OCI-LY3 (cell line): ENCODE measurements around the gene WDR20.

Experiments
- H2AFZ ChIP-seq: fragments of 200-600, 300-600 bp; shearing (Covaris generic); 2 replicates; pipeline ENCODE4 v1.6.0; 2014; ENCODE audit warnings: antibody characterized with exemption, low read depth, low read length
- H3K27ac ChIP-seq: fragments of 200-600, 300-600 bp; sonication (generic); 2 replicates; pipeline ENCODE4 v1.5.1; 2014; ENCODE audit warnings: mild to moderate bottlenecking, low read length, moderate library complexity, mixed read lengths
- H3K27me3 ChIP-seq: fragments of 200-600, 300-600 bp; sonication (generic); 2 replicates; pipeline ENCODE4 v1.6.1; 2014; ENCODE audit warnings: low read depth, low read length, mixed read lengths
- H3K36me3 ChIP-seq: fragments of 200-600, 300-600 bp; sonication (generic); replicated peaks from 2 replicates; pipeline ENCODE3; 2014; ENCODE audit warnings: low read depth, low read length, mixed read lengths
- H3K4me1 ChIP-seq: fragments of 300-600, 200-600 bp; sonication (generic); 2 replicates; pipeline ENCODE4 v1.6.1; 2014; ENCODE audit warnings: low read length, mixed read lengths
- H3K4me2 ChIP-seq: fragments of 200-600, 300-600 bp; sonication (generic); 2 replicates; pipeline ENCODE4 v1.6.1; 2014; ENCODE audit warnings: low read length, mixed read lengths
- H3K4me3 ChIP-seq: fragments of 300-600, 200-600 bp; sonication (generic); 2 replicates; pipeline ENCODE4 v1.5.1; 2014; ENCODE audit warnings: antibody characterized with exemption, mild to moderate bottlenecking, low read length, moderate library complexity
- H3K79me2 ChIP-seq: fragments of 300-600, 200-600 bp; shearing (Covaris generic); 2 replicates; pipeline ENCODE4 v1.6.1; 2014; ENCODE audit warnings: mild to moderate bottlenecking, low read length, mixed read lengths
- H3K9ac ChIP-seq: fragments of 300-600, 200-600 bp; shearing (Covaris generic); 2 replicates; pipeline ENCODE4 v1.6.0; 2014; ENCODE audit warnings: mild to moderate bottlenecking, low read length, moderate library complexity
- H3K9me3 ChIP-seq: fragments of 200-600, 300-600 bp; shearing (Covaris generic); 2 replicates; pipeline ENCODE4 v1.6.1; 2014; ENCODE audit warnings: low read length, mixed read lengths; ENCODE audit not compliant: insufficient read depth
- H4K20me1 ChIP-seq: fragments of 200-600, 300-600 bp; sonication (generic); 2 replicates; pipeline ENCODE4 v1.6.1; 2016; ENCODE audit warnings: low read length, mixed read lengths; ENCODE audit not compliant: insufficient read depth
- EZH2phosphoT487 ChIP-seq: fragments of 200-600 bp; shearing (Covaris generic); IDR thresholded peaks from 2 replicates; pipeline ENCODE4 v1.6.1; 2018; ENCODE audit warnings: antibody characterized with exemption, mixed run types, low read depth
- TF ChIP-seq, protein P1 (sequence below): fragments of 200-600, 300-600 bp; sonication (generic); IDR thresholded peaks from 2 replicates; pipeline ENCODE4 v1.5.1; 2014; ENCODE audit warnings: antibody characterized with exemption, low read length, low read depth

Gene WDR20

DNA sequence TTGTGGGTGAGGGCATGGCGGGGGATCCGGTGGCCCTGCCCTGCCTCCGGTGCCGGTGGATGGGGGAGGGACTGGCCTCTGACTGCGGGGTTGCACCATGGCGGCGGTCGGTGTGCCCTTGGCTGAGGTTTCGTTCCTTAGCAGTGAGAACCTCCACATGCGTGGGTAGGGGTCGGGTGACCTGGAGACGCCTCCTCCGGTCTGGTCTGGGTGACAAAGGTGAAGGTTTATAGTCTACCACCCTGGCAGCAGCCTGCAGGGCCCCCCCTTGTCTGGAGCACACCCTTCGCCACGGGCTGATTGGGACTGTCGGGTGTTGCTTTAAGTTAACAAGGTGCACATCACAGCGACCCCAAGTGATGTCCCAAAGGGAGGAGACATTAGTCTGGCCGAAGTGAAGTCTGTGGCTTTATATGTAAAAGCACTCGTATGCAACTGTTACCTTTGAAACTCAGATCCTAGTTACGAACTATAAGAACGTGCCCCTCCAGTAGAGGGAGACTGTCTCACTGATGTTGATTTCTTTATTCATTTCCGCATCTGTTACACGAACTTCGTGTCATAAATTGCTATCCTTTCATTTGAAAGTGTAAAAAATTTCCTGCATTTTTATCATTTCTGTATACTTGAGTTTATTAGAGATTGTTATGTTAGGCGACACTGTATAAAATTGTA is 74.4 kb downstream of the WDR20 start:
- Histone ChIP-seq H3K4me1 (peaks cover 12% of the 10 kb centered on the region), H3K4me2 (no peak overlapping the region), H3K79me2 (no peaks in the 10 kb centered on the region), H3K9me3 (no peaks in the 10 kb centered on the region), H3K9ac (no peak overlapping the region), H3K27me3 (no peaks in the 10 kb centered on the region), H4K20me1 (peaks cover 24% of the 10 kb centered on the region), H3K27ac (no peak overlapping the region), H2AFZ (no peak overlapping the region), H3K36me3 (peaks cover 6% of the 10 kb centered on the region), H3K4me3 (no peak overlapping the region)
- no peak for TF ChIP-seq EZH2phosphoT487
- TF ChIP-seq, protein P1, sequence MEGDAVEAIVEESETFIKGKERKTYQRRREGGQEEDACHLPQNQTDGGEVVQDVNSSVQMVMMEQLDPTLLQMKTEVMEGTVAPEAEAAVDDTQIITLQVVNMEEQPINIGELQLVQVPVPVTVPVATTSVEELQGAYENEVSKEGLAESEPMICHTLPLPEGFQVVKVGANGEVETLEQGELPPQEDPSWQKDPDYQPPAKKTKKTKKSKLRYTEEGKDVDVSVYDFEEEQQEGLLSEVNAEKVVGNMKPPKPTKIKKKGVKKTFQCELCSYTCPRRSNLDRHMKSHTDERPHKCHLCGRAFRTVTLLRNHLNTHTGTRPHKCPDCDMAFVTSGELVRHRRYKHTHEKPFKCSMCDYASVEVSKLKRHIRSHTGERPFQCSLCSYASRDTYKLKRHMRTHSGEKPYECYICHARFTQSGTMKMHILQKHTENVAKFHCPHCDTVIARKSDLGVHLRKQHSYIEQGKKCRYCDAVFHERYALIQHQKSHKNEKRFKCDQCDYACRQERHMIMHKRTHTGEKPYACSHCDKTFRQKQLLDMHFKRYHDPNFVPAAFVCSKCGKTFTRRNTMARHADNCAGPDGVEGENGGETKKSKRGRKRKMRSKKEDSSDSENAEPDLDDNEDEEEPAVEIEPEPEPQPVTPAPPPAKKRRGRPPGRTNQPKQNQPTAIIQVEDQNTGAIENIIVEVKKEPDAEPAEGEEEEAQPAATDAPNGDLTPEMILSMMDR: peak; percentile 17

DNA sequence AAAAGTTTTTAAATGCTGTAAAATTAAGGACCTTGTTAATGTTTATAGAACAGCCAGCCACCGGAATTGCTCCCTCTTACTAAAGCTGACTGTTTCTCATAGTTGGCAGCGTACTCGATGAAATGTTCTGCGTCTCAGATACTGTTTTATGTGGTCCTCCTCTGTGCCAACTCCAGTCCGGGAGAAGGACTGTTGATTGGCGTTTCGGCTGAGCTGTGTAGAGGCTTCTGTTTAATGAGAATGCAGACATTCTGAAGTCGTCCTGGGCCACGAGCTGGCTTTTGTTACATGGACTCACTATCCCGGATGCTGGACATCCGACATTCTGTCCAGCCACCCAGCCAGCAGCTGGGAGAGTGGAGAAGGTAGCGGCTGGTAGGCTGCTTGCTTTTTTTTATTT is 75.4 kb downstream of the WDR20 start:
- Histone ChIP-seq H3K36me3 (no peaks in the 10 kb centered on the region), H3K9ac (no peak overlapping the region), H3K79me2 (no peaks in the 10 kb centered on the region), H3K4me2 (no peak overlapping the region), H3K27me3 (no peaks in the 10 kb centered on the region), H2AFZ (no peak overlapping the region), H4K20me1 (peaks cover 32% of the 10 kb centered on the region), H3K4me3 (no peak overlapping the region), H3K27ac (no peak overlapping the region), H3K9me3 (no peaks in the 10 kb centered on the region), H3K4me1 (peaks cover 21% of the 10 kb centered on the region)
- TF ChIP-seq, protein P1: no peak
- TF ChIP-seq EZH2phosphoT487: no peak

DNA sequence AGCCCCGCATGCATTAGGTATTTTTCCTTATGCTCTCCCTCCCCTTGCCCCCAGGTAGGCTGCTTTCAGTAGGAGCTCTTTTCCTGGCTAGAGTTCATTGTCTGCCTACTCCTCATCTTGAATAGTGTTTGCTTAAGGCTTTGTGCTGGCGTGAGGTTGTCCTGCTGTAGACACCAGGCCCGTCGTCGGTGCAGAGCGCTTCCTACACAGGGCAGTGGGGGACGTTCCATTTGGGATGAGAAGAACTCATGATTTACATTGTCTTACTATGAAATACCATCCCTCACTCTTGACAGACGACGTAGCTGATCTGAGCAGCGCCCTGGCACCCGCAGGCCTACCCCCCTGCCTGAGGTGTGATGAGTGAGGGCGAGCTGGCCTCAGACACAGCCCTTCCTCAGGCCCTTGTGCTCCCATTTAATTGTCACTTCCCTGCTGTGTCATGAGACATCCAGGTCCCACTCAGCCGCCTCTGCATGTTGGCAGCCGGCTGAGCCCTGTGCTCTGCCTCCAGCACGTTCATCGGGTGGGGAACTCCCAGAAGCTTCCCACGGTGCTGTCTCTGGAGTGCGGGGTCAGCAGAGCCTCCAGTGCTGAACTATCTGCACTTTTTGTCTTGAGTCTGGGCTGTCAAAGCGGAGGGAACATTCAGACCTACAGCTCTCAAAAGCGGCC is 76.0 kb downstream of the WDR20 start:
- Histone ChIP-seq H3K9me3 (no peaks in the 10 kb centered on the region), H3K4me2 (no peak overlapping the region), H3K4me3 (no peak overlapping the region), H3K79me2 (peaks cover under 1% of the 10 kb centered on the region; the same call in 1 of the 2 replicates), H4K20me1 (peaks cover 33% of the 10 kb centered on the region), H3K27me3 (no peaks in the 10 kb centered on the region), H3K4me1 (peaks cover 28% of the 10 kb centered on the region), H3K36me3 (peaks cover under 1% of the 10 kb centered on the region), H3K9ac (no peak overlapping the region), H3K27ac (no peak overlapping the region), H2AFZ (no peak overlapping the region)
- no peak for TF ChIP-seq EZH2phosphoT487
- TF ChIP-seq, protein P1: no peak

DNA sequence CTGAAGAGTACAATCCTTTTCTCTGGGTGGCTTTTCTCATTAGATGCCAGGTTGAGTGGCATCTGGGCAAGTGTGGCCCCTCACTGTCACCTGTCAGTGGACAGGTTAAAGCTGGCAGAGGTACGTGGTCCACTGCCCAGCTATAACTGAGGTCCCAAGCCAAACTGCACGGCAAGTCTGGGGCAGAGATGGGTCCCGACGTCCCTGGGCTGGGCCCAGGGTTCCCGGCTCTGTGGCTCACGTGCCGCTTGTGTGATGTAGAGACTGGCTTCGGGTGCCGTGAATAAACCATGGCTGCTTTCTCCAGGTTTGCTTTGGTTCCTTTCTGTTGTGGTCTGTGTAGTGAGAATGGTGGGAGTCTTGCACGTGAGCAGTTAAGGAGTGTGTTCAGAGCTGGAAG is 77.7 kb downstream of the WDR20 start:
- no peak overlapping the region for H3K9ac ChIP-seq
- no peaks in the 10 kb centered on the region for H3K27me3 ChIP-seq
- H3K4me3 ChIP-seq: no peak overlapping the region
- H4K20me1 ChIP-seq: peaks cover 37% of the 10 kb centered on the region
- peaks cover 33% of the 10 kb centered on the region for H3K4me1 ChIP-seq
- H3K9me3 ChIP-seq: no peaks in the 10 kb centered on the region
- H3K4me2 ChIP-seq: no peak overlapping the region
- peaks cover 8% of the 10 kb centered on the region for H3K36me3 ChIP-seq
- no peak overlapping the region for H3K27ac ChIP-seq
- TF ChIP-seq EZH2phosphoT487: no peak
- TF ChIP-seq, protein P1: no peak
- peaks cover 4% of the 10 kb centered on the region; the same call in 1 of the 2 replicates for H3K79me2 ChIP-seq
- H2AFZ ChIP-seq: no peak overlapping the region
